IMR-90 (cell line): Measurements from ENCODE around the gene PLCD1. TPM values are rescaled to one million over a fixed set of nuclear protein-coding genes. Genes with fewer than 3 reads are reported as not detected.
A peak's percentile ranks its signal among the peaks of the same experiment; 100 is the strongest.

ENCODE experiments used
- ATAC-seq: fragments of 200-7000 bp; cut with Tn5 transposase; 2 replicates; pipeline ENCODE4 v1.9.1; 2020; ENCODE audit warnings: low read depth, mild to moderate bottlenecking, moderate library complexity
- BruUV-seq: library from RNA; stranded (reverse); fragments of 400-500 nt; replicated peaks from 2 replicates; lab custom pipeline; 2021; lab: Mats Ljungman, UMichigan
- CTCF ChIA-PET: fragments of 300-600 bp; formaldehyde crosslinking; extraction: SDS; loops from one replicate; lab custom pipeline; 2021; ENCODE audit warnings: antibody characterized with exemption; lab: Yijun Ruan, JAX
- POLR2A ChIA-PET: fragments of 300-600 bp; sonication (Branson Sonifier 250); formaldehyde crosslinking; loops from one replicate; lab custom pipeline; 2022; ENCODE audit warnings: antibody characterized with exemption; ENCODE audit not compliant: unreplicated experiment; lab: Charles Lee
- DNase-seq: peaks from one replicate; pipeline ENCODE4 v3.0.0; 2013
- H2AFZ ChIP-seq: replicated peaks from 2 replicates; pipeline ENCODE3; 2013; ENCODE audit warnings: low read length, mild to moderate bottlenecking; ENCODE audit not compliant: poor library complexity
- H2AK5ac ChIP-seq: 2 replicates; pipeline ENCODE4 v1.6.1; 2013; ENCODE audit warnings: low read depth, low read length, inconsistent platforms
- H2AK9ac ChIP-seq: replicated peaks from 2 replicates; pipeline ENCODE3; 2013; ENCODE audit warnings: mild to moderate bottlenecking, low read depth, low read length, moderate library complexity; ENCODE audit not compliant: poor library complexity
- H2BK120ac ChIP-seq: 2 replicates; pipeline ENCODE4 v1.6.1; 2013; ENCODE audit warnings: low read depth, low read length, inconsistent platforms
- H2BK15ac ChIP-seq: 3 replicates; pipeline ENCODE4 v1.6.1; 2013; ENCODE audit warnings: low read depth, low read length, inconsistent platforms
- H2BK20ac ChIP-seq: 2 replicates; pipeline ENCODE4 v1.6.1; 2013; ENCODE audit warnings: low read depth, mild to moderate bottlenecking, inconsistent platforms, low read length, moderate library complexity
- H2BK5ac ChIP-seq: 2 replicates; pipeline ENCODE4 v1.6.1; 2013; ENCODE audit warnings: mild to moderate bottlenecking, low read depth, low read length, inconsistent platforms; ENCODE audit not compliant: poor library complexity, severe bottlenecking
- H3K14ac ChIP-seq: replicated peaks from 2 replicates; pipeline ENCODE4 v1.6.1; 2013; ENCODE audit warnings: low read depth, low read length, inconsistent platforms
- H3K18ac ChIP-seq: 2 replicates; pipeline ENCODE4 v1.6.1; 2013; ENCODE audit warnings: low read depth, low read length, control low read depth
- H3K23ac ChIP-seq: 2 replicates; pipeline ENCODE4 v1.6.1; 2013; ENCODE audit warnings: low read depth, low read length, inconsistent platforms
- H3K27ac ChIP-seq: 2 replicates; pipeline ENCODE4 v1.5.1; 2013; ENCODE audit warnings: mild to moderate bottlenecking, control low read depth, low read length; ENCODE audit not compliant: insufficient read depth
- H3K27me3 ChIP-seq: 2 replicates; pipeline ENCODE4 v1.6.1; 2013; ENCODE audit warnings: low read length; ENCODE audit not compliant: control insufficient read depth, insufficient read depth
- H3K36me3 ChIP-seq: 2 replicates; pipeline ENCODE4 v1.6.1; 2013; ENCODE audit warnings: low read length, mixed read lengths; ENCODE audit not compliant: control insufficient read depth, insufficient read depth
- H3K4ac ChIP-seq: 2 replicates; pipeline ENCODE4 v1.6.1; 2013; ENCODE audit warnings: low read depth, low read length, inconsistent platforms
- H3K4me1 ChIP-seq: 2 replicates; pipeline ENCODE4 v1.6.1; 2013; ENCODE audit warnings: low read length, mixed read lengths; ENCODE audit not compliant: control insufficient read depth, insufficient read depth
- H3K4me2 ChIP-seq: 2 replicates; pipeline ENCODE4 v1.6.1; 2013; ENCODE audit warnings: low read depth, mild to moderate bottlenecking, control low read depth, low read length, moderate library complexity
- H3K4me3 ChIP-seq: 2 replicates; pipeline ENCODE4 v1.5.1; 2013; ENCODE audit warnings: low read depth, mild to moderate bottlenecking, control low read depth, low read length, moderate library complexity; ENCODE audit not compliant: insufficient read depth
- H3K56ac ChIP-seq: 2 replicates; pipeline ENCODE4 v1.6.1; 2013; ENCODE audit warnings: low read length, inconsistent platforms; ENCODE audit not compliant: insufficient read depth; ENCODE audit errors: extremely low read depth
- H3K79me1 ChIP-seq, 2 experiments: 2 replicates each; pipeline ENCODE4 v1.6.1; 2013; ENCODE audit warnings: low read length in 2 of 2, inconsistent platforms in 1 of 2, low read depth in 1 of 2
- H3K9ac ChIP-seq: 2 replicates; pipeline ENCODE4 v1.6.1; 2013; ENCODE audit warnings: low read depth, low read length, control low read depth
- H3K9me1 ChIP-seq: 2 replicates; pipeline ENCODE4 v1.6.1; 2013; ENCODE audit warnings: low read length, inconsistent platforms; ENCODE audit not compliant: insufficient read depth
- H3K9me3 ChIP-seq: 2 replicates; pipeline ENCODE4 v1.6.1; 2013; ENCODE audit warnings: low read length; ENCODE audit not compliant: control insufficient read depth, insufficient read depth
- H4K20me1 ChIP-seq: 2 replicates; pipeline ENCODE4 v1.6.1; 2013; ENCODE audit warnings: low read length, inconsistent platforms; ENCODE audit not compliant: insufficient read depth
- H4K5ac ChIP-seq: 2 replicates; pipeline ENCODE4 v1.6.1; 2013; ENCODE audit warnings: mild to moderate bottlenecking, low read depth, low read length, control low read depth
- H4K8ac ChIP-seq, 2 experiments: 2 replicates each; pipeline ENCODE4 v1.6.1; 2013; ENCODE audit warnings: low read depth in 2 of 2, low read length in 2 of 2, control low read depth in 1 of 2, inconsistent platforms in 1 of 2
- H4K91ac ChIP-seq: 2 replicates; pipeline ENCODE4 v1.6.1; 2013; ENCODE audit warnings: low read depth, low read length, inconsistent platforms; ENCODE audit not compliant: insufficient read depth
- CTCF ChIP-seq: conservative IDR thresholded peaks from 2 replicates; pipeline ENCODE4 v1.5.1; 2012; ENCODE audit warnings: mild to moderate bottlenecking, low read depth, low read length, improper control_type of control experiment
- MAZ ChIP-seq: IDR thresholded peaks from 2 replicates; pipeline ENCODE4 v1.6.1; 2012; ENCODE audit warnings: low read depth, mild to moderate bottlenecking, low read length, improper control_type of control experiment, moderate library complexity, borderline replicate concordance
- RAD21 ChIP-seq: IDR thresholded peaks from 2 replicates; pipeline ENCODE4 v1.6.1; 2012; ENCODE audit warnings: low read length, improper control_type of control experiment
- SMC3 ChIP-seq: fragments of 150-350 bp; IDR thresholded peaks from 2 replicates; pipeline ENCODE4 v1.6.1; 2016; ENCODE audit warnings: low read depth, mild to moderate bottlenecking, antibody characterized with exemption, low read length, moderate library complexity
- WGBS, 2 experiments: methylation state at CpG; one replicate each; pipeline versions ENCODE4 v1.1.5 to v1.1.7; 2013; ENCODE audit warnings: missing lambda C conversion rate in 2 of 2; ENCODE audit not compliant: insufficient read length in 1 of 2; ENCODE audit errors: extremely low coverage in 2 of 2; 5-methylcytosine and 5-hydroxymethylcytosine counted together
- dilution Hi-C: fragments of 300-500 bp; cut with HindIII; formaldehyde crosslinking; loops from one replicate; pipeline ENCODE4 v1.14.3; 2018; ENCODE audit warnings: low sequenced_read_pairs; ENCODE audit not compliant: unreplicated experiment
- in situ Hi-C: fragments of 300-500 bp; cut with MboI; formaldehyde crosslinking; loops from 3 replicates; pipeline ENCODE4 v1.14.3; 2019; ENCODE audit warnings: low sequenced_read_pairs, inconsistent platforms, mixed read lengths
- intact Hi-C: fragments of 100-400 bp; cut with micrococcal nuclease; formaldehyde crosslinking; loops from 2 replicates; pipeline ENCODE4 v1.10.0; 2022
- polyA plus RNA-seq, 3 experiments: library from polyadenylated mRNA; depleted of rRNA; stranded (reverse); fragments of >200 nt; gene quantifications; 2 replicates each; pipeline ENCODE4 v1.2.3, GENCODE V29; 2012; ENCODE audit warnings: low replicate concordance in 1 of 3
- total RNA-seq: library from RNA; depleted of rRNA; stranded (reverse); fragments of >200 nt; gene quantifications from 2 replicates; pipeline ENCODE4 v1.2.3, GENCODE V29; 2012

Gene PLCD1
- total and polyA plus RNA-seq, 2 of the 4 experiments (the other 2 are of a cell fraction), result 14.9 to 16.3 TPM

DNA sequence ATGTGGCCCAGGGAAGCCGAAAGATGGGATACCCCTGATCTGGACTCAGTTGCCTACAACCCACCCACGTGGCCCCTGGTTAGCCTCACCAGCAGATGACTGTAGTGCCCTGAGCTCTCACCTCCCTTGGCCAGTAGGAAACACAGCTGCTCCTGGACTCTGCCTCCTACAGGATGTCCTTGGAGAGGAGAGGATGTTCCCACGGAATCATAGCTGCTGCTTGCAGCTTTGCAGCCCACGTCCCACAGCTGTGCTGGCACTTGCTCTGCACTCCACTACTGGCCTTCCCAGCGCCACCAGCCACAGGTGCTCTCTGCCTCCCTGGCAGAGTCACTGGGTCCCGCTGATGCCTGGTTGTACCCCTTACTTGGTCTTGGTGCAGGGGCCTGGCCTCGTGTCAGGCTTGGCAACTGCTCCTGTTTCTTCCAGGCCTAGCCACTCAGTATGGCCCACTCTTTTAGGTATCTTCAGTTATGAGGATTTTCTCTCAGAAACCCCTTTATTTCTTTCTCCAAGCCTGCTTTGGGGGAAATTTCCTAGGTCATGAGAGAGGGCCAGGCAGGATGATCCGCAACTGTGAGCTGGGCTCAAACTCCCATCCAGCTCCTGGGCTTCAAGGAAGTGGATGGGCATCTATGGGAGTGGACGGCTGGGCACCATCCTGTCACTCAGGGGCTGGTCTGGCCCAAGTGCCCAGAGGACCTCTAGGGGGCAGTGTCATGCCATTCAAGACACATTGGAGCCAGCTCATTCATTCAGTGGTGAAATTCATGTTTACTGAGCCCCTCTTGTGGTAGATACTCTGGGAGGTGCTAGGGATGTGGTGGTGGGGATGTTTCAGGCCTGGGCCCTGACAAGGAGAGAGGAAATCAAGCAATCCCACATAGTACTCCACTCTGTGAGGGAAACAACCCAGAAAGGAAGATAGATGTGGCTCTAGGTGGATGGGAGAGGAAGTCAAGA is 55.0 kb downstream of the PLCD1 start:
- Histone ChIP-seq H3K4me3 (no peak overlapping the region), H3K79me1 (peaks cover 2 to 9% of the 10 kb centered on the region in 2 experiments; a peak in 1 of 4 replicates), H4K8ac (no peak overlapping the region), H2BK20ac (no peak overlapping the region), H2AFZ (no peak overlapping the region), H4K5ac (no peak overlapping the region), H3K27me3 (no peaks in the 10 kb centered on the region), H3K36me3 (peaks cover 31% of the 10 kb centered on the region), H3K4ac (no peak overlapping the region), H3K9ac (no peak overlapping the region), H2BK120ac (no peak overlapping the region), H3K56ac (no peak overlapping the region), H2AK5ac (no peak overlapping the region), H3K14ac (no peak overlapping the region), H2AK9ac (no peak overlapping the region), H3K18ac (no peak overlapping the region), H3K9me3 (no peaks in the 10 kb centered on the region), H3K27ac (no peak overlapping the region), H2BK15ac (no peak overlapping the region), H3K4me2 (no peak overlapping the region), H4K20me1 (no peaks in the 10 kb centered on the region), H3K4me1 (peaks cover 6% of the 10 kb centered on the region; the same call in 1 of the 2 replicates), H3K9me1 (peaks cover 22% of the 10 kb centered on the region), H2BK5ac (no peak overlapping the region), H3K23ac (no peak overlapping the region), H4K91ac (no peak overlapping the region)
- TF ChIP-seq RAD21 (peak; percentile 58), MAZ (no peak), SMC3 (peak; percentile 36; the same call in 1 of the 2 replicates), CTCF (peak; percentile 67)
- in situ Hi-C loops (no loop called here), dilution Hi-C loops (no loop called here), intact Hi-C loops (no loop called here)
- ChIA-PET CTCF (interaction anchor here (0.7 to 2.3 kb wide), 12 partner anchors 8 to 122 kb away, joined by 3 to 9 read pairs (median 3); partner anchors contain the start of gene DLEC1), POLR2A (no interaction called here)
- no TSS peak for BruUV-seq
- WGBS, 2 experiments, result 100% methylated on average over 1 of the region's 9 CpGs; no CpG with 5 or more reads in 1 of the 2 experiments
- peak; percentile 74 for ATAC-seq
- DNase-seq, result peak; percentile 48
